ENCODE data around the gene XCL1.

GRCh38 chr1:168560370-168560769, 16.0 kb upstream of the XCL1 start:
- TF ChIP-seq CTCF (conservative IDR thresholded peaks at IDR 0.05) (no peak), EZH2 (IDR thresholded peaks at IDR 0.05; ENCODE audit: low read depth) (no peak)

All from PC-9 (cell line).